WTC11 (cell line): Measurements from ENCODE around the gene JUND. TPM values are rescaled to one million over a fixed set of nuclear protein-coding genes. Genes with fewer than 3 reads are reported as not detected.

Experiments used
- ELF4 ChIP-seq: sonication (generic); formaldehyde crosslinking; IDR thresholded peaks from 2 replicates; pipeline ENCODE4 v1.8.1; 2022; ENCODE audit warnings: low read depth, mild to moderate bottlenecking, moderate library complexity, missing genetic modification reagents
- EMX1 ChIP-seq: fragments of 250-450 bp; sonication (Bioruptor Pico); IDR thresholded peaks from 2 replicates; pipeline ENCODE4 v1.8.0; 2021; ENCODE audit warnings: mild to moderate bottlenecking
- GTF2I ChIP-seq: fragments of 250-450 bp; sonication (Bioruptor Pico); conservative IDR thresholded peaks from 2 replicates; pipeline ENCODE4 v1.4.0; 2021; ENCODE audit warnings: mild to moderate bottlenecking
- JUN ChIP-seq: sonication (generic); formaldehyde crosslinking; IDR thresholded peaks from 2 replicates; pipeline ENCODE4 v1.8.0; 2023; ENCODE audit warnings: mild to moderate bottlenecking, missing genetic modification reagents
- NFYB ChIP-seq: sonication (generic); formaldehyde crosslinking; conservative IDR thresholded peaks from 2 replicates; pipeline ENCODE4 v1.8.0; 2022; ENCODE audit warnings: low read depth, missing genetic modification reagents
- NR1H2 ChIP-seq: sonication (generic); formaldehyde crosslinking; IDR thresholded peaks from 2 replicates; pipeline ENCODE4 v1.9.0; 2021; ENCODE audit warnings: mild to moderate bottlenecking, moderate library complexity, missing genetic modification reagents
- OVOL2 ChIP-seq: fragments of 250-450 bp; sonication (Bioruptor Pico); IDR thresholded peaks from 2 replicates; pipeline ENCODE4 v1.9.0; 2021; ENCODE audit warnings: mild to moderate bottlenecking, borderline replicate concordance
- RELA ChIP-seq: sonication (generic); formaldehyde crosslinking; IDR thresholded peaks from 2 replicates; pipeline ENCODE4 v1.8.1; 2022; ENCODE audit warnings: missing genetic modification reagents, mild to moderate bottlenecking, borderline replicate concordance
- TEAD4 ChIP-seq: sonication (generic); formaldehyde crosslinking; IDR thresholded peaks from 2 replicates; pipeline ENCODE4 v1.8.0; 2022; ENCODE audit warnings: mild to moderate bottlenecking, missing genetic modification reagents
- TP53 ChIP-seq: sonication (generic); formaldehyde crosslinking; IDR thresholded peaks from 2 replicates; pipeline ENCODE4 v1.8.1; 2023; ENCODE audit warnings: mild to moderate bottlenecking, missing genetic modification reagents
- ZNF219 ChIP-seq: sonication (generic); formaldehyde crosslinking; IDR thresholded peaks from 2 replicates; pipeline ENCODE4 v1.8.0; 2023; ENCODE audit warnings: missing genetic modification reagents, mild to moderate bottlenecking, borderline replicate concordance
- ZNF263 ChIP-seq: sonication (generic); formaldehyde crosslinking; IDR thresholded peaks from 2 replicates; pipeline ENCODE4 v1.8.1; 2022; ENCODE audit warnings: low read depth, mild to moderate bottlenecking, moderate library complexity, missing genetic modification reagents
- ZNF423 ChIP-seq: fragments of 250-450 bp; sonication (Bioruptor Pico); IDR thresholded peaks from 2 replicates; pipeline ENCODE4 v2.1.2; 2022; ENCODE audit warnings: mild to moderate bottlenecking, moderate library complexity
- total RNA-seq: library from RNA; stranded (reverse); gene quantifications from 3 replicates; pipeline ENCODE4 v1.2.3, GENCODE V29; 2021
- TF ChIP-seq, protein P1 (sequence below): fragments of 250-450 bp; sonication (Bioruptor Pico); IDR thresholded peaks from 2 replicates; pipeline ENCODE4 v1.9.0; 2021; ENCODE audit warnings: moderate library complexity, mild to moderate bottlenecking, inconsistent platforms, borderline replicate concordance
- TF ChIP-seq, protein P2 (sequence below): sonication (generic); formaldehyde crosslinking; IDR thresholded peaks from 2 replicates; pipeline ENCODE4 v1.8.0; 2022; ENCODE audit warnings: missing genetic modification reagents
- TF ChIP-seq, protein P3 (sequence below): sonication (generic); formaldehyde crosslinking; IDR thresholded peaks from 2 replicates; pipeline ENCODE4 v1.8.1; 2023; ENCODE audit warnings: mild to moderate bottlenecking, missing genetic modification reagents, moderate library complexity
- TF ChIP-seq, protein P4 (sequence below): sonication (generic); formaldehyde crosslinking; IDR thresholded peaks from 2 replicates; pipeline ENCODE4 v1.8.1; 2022; ENCODE audit warnings: low read depth, missing genetic modification reagents, borderline replicate concordance
- TF ChIP-seq, protein P5 (sequence below): sonication (generic); formaldehyde crosslinking; IDR thresholded peaks from 2 replicates; pipeline ENCODE4 v1.8.1; 2022; ENCODE audit warnings: mild to moderate bottlenecking, missing genetic modification reagents, moderate library complexity, borderline replicate concordance
- TF ChIP-seq, protein P6 (sequence below): fragments of 250-450 bp; sonication (Bioruptor Pico); IDR thresholded peaks from 2 replicates; pipeline ENCODE4 v1.9.0; 2021; ENCODE audit warnings: mild to moderate bottlenecking
- TF ChIP-seq, protein P7 (sequence below): sonication (generic); formaldehyde crosslinking; IDR thresholded peaks from 2 replicates; pipeline ENCODE4 v1.8.1; 2023; ENCODE audit warnings: mild to moderate bottlenecking, missing genetic modification reagents, borderline replicate concordance
- TF ChIP-seq, protein P8 (sequence below): sonication (generic); formaldehyde crosslinking; IDR thresholded peaks from 2 replicates; pipeline ENCODE4 v1.8.1; 2023; ENCODE audit warnings: mild to moderate bottlenecking, missing genetic modification reagents
- TF ChIP-seq, protein P9 (sequence below): sonication (generic); formaldehyde crosslinking; IDR thresholded peaks from 2 replicates; pipeline ENCODE4 v1.8.0; 2022; ENCODE audit warnings: mild to moderate bottlenecking, missing genetic modification reagents

The JUND gene
- total RNA-seq, 1 experiment from 2014 or later: 121 TPM

DNA sequence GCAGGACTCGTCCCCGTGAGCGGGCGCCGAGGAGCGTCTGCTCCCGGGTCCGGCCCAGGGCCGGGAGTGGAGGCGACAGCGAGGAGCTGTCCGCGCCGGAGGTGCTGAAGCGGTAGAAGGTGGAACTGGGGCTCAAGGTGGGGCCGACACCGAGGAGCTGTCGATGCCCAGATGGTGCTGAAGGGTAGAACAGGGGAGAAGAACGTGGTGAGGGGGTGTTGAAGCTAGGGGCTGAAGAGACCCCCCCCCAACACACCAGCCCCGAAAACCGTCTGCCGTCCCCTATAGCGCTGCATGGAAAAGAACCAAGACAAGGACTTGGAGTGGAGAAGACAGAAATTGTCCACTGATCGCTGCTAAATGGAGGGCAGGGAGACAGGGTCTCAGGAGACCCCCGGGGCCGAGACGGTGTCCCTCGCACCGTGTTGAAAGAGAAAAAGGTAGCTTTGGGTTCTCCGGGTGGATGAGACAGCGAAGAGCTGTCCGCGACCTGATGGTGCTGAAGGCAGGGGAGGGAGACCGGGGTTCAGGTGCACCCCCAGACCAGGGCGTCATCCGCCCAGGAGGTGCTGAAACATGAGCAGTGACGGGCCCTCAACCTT lies 48.1 kb downstream of the JUND start (continued):
- TF ChIP-seq, protein P1, sequence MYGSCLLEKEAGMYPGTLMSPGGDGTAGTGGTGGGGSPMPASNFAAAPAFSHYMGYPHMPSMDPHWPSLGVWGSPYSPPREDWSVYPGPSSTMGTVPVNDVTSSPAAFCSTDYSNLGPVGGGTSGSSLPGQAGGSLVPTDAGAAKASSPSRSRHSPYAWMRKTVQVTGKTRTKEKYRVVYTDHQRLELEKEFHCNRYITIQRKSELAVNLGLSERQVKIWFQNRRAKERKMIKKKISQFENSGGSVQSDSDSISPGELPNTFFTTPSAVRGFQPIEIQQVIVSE (CRISPR knock-in tag): no peak
- TF ChIP-seq ZNF219 (CRISPR knock-in tag) (peak; percentile 85; the same call in 1 of the 2 replicates), ZNF423 (CRISPR knock-in tag) (no peak), ELF4 (CRISPR knock-in tag) (peak; percentile 93; the same call in 1 of the 2 replicates), NFYB (CRISPR knock-in tag) (peak; percentile 57), NR1H2 (peak; percentile 78), RELA (peak; percentile 85), EMX1 (CRISPR knock-in tag) (no peak), TEAD4 (CRISPR knock-in tag) (peak; percentile 92), TP53 (CRISPR knock-in tag) (peak; percentile 96), JUN (CRISPR knock-in tag) (peak; percentile 97), ZNF263 (CRISPR knock-in tag) (peak; percentile 33; the same call in 1 of the 2 replicates), GTF2I (CRISPR knock-in tag) (no peak), OVOL2 (CRISPR knock-in tag) (no peak)
- TF ChIP-seq, protein P2, sequence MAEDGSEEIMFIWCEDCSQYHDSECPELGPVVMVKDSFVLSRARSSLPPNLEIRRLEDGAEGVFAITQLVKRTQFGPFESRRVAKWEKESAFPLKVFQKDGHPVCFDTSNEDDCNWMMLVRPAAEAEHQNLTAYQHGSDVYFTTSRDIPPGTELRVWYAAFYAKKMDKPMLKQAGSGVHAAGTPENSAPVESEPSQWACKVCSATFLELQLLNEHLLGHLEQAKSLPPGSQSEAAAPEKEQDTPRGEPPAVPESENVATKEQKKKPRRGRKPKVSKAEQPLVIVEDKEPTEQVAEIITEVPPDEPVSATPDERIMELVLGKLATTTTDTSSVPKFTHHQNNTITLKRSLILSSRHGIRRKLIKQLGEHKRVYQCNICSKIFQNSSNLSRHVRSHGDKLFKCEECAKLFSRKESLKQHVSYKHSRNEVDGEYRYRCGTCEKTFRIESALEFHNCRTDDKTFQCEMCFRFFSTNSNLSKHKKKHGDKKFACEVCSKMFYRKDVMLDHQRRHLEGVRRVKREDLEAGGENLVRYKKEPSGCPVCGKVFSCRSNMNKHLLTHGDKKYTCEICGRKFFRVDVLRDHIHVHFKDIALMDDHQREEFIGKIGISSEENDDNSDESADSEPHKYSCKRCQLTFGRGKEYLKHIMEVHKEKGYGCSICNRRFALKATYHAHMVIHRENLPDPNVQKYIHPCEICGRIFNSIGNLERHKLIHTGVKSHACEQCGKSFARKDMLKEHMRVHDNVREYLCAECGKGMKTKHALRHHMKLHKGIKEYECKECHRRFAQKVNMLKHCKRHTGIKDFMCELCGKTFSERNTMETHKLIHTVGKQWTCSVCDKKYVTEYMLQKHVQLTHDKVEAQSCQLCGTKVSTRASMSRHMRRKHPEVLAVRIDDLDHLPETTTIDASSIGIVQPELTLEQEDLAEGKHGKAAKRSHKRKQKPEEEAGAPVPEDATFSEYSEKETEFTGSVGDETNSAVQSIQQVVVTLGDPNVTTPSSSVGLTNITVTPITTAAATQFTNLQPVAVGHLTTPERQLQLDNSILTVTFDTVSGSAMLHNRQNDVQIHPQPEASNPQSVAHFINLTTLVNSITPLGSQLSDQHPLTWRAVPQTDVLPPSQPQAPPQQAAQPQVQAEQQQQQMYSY (CRISPR knock-in tag): peak; percentile 38; the same call in 1 of the 2 replicates
- TF ChIP-seq, protein P3, sequence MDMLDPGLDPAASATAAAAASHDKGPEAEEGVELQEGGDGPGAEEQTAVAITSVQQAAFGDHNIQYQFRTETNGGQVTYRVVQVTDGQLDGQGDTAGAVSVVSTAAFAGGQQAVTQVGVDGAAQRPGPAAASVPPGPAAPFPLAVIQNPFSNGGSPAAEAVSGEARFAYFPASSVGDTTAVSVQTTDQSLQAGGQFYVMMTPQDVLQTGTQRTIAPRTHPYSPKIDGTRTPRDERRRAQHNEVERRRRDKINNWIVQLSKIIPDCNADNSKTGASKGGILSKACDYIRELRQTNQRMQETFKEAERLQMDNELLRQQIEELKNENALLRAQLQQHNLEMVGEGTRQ (CRISPR knock-in tag): no peak; the same call in 1 of the 2 replicates
- TF ChIP-seq, protein P4, sequence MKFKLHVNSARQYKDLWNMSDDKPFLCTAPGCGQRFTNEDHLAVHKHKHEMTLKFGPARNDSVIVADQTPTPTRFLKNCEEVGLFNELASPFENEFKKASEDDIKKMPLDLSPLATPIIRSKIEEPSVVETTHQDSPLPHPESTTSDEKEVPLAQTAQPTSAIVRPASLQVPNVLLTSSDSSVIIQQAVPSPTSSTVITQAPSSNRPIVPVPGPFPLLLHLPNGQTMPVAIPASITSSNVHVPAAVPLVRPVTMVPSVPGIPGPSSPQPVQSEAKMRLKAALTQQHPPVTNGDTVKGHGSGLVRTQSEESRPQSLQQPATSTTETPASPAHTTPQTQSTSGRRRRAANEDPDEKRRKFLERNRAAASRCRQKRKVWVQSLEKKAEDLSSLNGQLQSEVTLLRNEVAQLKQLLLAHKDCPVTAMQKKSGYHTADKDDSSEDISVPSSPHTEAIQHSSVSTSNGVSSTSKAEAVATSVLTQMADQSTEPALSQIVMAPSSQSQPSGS (CRISPR knock-in tag): peak; percentile 75; the same call in 1 of the 2 replicates
- TF ChIP-seq, protein P5, sequence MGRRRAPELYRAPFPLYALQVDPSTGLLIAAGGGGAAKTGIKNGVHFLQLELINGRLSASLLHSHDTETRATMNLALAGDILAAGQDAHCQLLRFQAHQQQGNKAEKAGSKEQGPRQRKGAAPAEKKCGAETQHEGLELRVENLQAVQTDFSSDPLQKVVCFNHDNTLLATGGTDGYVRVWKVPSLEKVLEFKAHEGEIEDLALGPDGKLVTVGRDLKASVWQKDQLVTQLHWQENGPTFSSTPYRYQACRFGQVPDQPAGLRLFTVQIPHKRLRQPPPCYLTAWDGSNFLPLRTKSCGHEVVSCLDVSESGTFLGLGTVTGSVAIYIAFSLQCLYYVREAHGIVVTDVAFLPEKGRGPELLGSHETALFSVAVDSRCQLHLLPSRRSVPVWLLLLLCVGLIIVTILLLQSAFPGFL: peak; percentile 89; the same call in 1 of the 2 replicates
- TF ChIP-seq, protein P6, sequence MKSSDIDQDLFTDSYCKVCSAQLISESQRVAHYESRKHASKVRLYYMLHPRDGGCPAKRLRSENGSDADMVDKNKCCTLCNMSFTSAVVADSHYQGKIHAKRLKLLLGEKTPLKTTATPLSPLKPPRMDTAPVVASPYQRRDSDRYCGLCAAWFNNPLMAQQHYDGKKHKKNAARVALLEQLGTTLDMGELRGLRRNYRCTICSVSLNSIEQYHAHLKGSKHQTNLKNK (CRISPR knock-in tag): no peak
- TF ChIP-seq, protein P7, sequence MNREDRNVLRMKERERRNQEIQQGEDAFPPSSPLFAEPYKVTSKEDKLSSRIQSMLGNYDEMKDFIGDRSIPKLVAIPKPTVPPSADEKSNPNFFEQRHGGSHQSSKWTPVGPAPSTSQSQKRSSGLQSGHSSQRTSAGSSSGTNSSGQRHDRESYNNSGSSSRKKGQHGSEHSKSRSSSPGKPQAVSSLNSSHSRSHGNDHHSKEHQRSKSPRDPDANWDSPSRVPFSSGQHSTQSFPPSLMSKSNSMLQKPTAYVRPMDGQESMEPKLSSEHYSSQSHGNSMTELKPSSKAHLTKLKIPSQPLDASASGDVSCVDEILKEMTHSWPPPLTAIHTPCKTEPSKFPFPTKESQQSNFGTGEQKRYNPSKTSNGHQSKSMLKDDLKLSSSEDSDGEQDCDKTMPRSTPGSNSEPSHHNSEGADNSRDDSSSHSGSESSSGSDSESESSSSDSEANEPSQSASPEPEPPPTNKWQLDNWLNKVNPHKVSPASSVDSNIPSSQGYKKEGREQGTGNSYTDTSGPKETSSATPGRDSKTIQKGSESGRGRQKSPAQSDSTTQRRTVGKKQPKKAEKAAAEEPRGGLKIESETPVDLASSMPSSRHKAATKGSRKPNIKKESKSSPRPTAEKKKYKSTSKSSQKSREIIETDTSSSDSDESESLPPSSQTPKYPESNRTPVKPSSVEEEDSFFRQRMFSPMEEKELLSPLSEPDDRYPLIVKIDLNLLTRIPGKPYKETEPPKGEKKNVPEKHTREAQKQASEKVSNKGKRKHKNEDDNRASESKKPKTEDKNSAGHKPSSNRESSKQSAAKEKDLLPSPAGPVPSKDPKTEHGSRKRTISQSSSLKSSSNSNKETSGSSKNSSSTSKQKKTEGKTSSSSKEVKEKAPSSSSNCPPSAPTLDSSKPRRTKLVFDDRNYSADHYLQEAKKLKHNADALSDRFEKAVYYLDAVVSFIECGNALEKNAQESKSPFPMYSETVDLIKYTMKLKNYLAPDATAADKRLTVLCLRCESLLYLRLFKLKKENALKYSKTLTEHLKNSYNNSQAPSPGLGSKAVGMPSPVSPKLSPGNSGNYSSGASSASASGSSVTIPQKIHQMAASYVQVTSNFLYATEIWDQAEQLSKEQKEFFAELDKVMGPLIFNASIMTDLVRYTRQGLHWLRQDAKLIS (CRISPR knock-in tag): no peak
- TF ChIP-seq, protein P8, sequence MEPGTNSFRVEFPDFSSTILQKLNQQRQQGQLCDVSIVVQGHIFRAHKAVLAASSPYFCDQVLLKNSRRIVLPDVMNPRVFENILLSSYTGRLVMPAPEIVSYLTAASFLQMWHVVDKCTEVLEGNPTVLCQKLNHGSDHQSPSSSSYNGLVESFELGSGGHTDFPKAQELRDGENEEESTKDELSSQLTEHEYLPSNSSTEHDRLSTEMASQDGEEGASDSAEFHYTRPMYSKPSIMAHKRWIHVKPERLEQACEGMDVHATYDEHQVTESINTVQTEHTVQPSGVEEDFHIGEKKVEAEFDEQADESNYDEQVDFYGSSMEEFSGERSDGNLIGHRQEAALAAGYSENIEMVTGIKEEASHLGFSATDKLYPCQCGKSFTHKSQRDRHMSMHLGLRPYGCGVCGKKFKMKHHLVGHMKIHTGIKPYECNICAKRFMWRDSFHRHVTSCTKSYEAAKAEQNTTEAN (CRISPR knock-in tag): peak; percentile 95
- TF ChIP-seq, protein P9, sequence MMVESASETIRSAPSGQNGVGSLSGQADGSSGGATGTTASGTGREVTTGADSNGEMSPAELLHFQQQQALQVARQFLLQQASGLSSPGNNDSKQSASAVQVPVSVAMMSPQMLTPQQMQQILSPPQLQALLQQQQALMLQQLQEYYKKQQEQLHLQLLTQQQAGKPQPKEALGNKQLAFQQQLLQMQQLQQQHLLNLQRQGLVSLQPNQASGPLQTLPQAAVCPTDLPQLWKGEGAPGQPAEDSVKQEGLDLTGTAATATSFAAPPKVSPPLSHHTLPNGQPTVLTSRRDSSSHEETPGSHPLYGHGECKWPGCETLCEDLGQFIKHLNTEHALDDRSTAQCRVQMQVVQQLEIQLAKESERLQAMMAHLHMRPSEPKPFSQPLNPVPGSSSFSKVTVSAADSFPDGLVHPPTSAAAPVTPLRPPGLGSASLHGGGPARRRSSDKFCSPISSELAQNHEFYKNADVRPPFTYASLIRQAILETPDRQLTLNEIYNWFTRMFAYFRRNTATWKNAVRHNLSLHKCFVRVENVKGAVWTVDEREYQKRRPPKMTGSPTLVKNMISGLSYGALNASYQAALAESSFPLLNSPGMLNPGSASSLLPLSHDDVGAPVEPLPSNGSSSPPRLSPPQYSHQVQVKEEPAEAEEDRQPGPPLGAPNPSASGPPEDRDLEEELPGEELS (CRISPR knock-in tag): peak; percentile 98
